Activated naive CD8-positive, alpha-beta T cell treated with anti-CD3 and anti-CD28 coated beads for 36 hours (primary cell): ENCODE measurements around the gene TENT5C. TPM values are rescaled to one million over a fixed set of nuclear protein-coding genes. Genes with fewer than 3 reads are reported as not detected.

Experiments used
- DNase-seq: peaks from one replicate; pipeline ENCODE4 v3.0.0; 2021
- H3K27ac Mint-ChIP-seq: one replicate; pipeline ENCODE4 v1.8.0; 2022; ENCODE audit warnings: mild to moderate bottlenecking, moderate library complexity, mixed read lengths
- H3K27me3 Mint-ChIP-seq: one replicate; pipeline ENCODE4 v1.8.0; 2022; ENCODE audit warnings: mild to moderate bottlenecking, mixed read lengths
- H3K36me3 Mint-ChIP-seq: one replicate; pipeline ENCODE4 v1.8.0; 2021; ENCODE audit warnings: mild to moderate bottlenecking, mixed read lengths
- H3K4me1 Mint-ChIP-seq: one replicate; pipeline ENCODE4 v1.8.0; 2021; ENCODE audit warnings: mixed read lengths
- H3K4me3 Mint-ChIP-seq: one replicate; pipeline ENCODE4 v1.8.0; 2022; ENCODE audit warnings: mild to moderate bottlenecking, moderate library complexity, mixed read lengths
- H3K9me3 Mint-ChIP-seq: one replicate; pipeline ENCODE4 v1.8.0; 2022; ENCODE audit warnings: mixed read lengths
- total RNA-seq, 2 experiments: library from RNA; stranded (reverse); gene quantifications; one replicate each; pipeline ENCODE4 v1.2.3, GENCODE V29; 2021

The TENT5C gene
- total RNA-seq, 2 experiments from 2014 or later: 4.2 TPM

DNA sequence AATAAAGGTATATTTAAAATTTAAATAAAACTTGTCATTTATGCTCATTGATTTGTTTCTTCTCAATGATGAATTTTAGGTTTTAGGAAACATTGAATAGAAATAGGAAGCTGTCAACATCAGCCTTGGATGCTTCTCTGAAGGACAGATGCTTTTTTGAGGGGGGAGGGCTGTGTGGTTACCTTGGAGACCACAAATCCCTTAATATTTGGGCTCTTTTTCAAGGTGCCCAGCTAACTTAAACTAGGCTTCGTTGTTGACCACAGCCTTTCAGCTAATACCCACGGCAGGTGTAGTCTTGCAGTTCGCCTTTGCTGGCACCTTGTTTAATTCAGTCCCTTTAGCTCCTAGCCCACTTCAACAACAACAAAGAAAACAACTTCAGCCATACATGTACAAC is 22.5 kb downstream of the TENT5C start:
- H3K27ac Mint-ChIP-seq: no peak overlapping the region
- H3K36me3 Mint-ChIP-seq: peaks cover 12% of the 10 kb centered on the region
- no peak for DNase-seq
- peaks cover 5% of the 10 kb centered on the region for H3K4me1 Mint-ChIP-seq
- peaks cover 12% of the 10 kb centered on the region for H3K27me3 Mint-ChIP-seq
- H3K9me3 Mint-ChIP-seq: no peaks in the 10 kb centered on the region
- H3K4me3 Mint-ChIP-seq: no peak overlapping the region

DNA sequence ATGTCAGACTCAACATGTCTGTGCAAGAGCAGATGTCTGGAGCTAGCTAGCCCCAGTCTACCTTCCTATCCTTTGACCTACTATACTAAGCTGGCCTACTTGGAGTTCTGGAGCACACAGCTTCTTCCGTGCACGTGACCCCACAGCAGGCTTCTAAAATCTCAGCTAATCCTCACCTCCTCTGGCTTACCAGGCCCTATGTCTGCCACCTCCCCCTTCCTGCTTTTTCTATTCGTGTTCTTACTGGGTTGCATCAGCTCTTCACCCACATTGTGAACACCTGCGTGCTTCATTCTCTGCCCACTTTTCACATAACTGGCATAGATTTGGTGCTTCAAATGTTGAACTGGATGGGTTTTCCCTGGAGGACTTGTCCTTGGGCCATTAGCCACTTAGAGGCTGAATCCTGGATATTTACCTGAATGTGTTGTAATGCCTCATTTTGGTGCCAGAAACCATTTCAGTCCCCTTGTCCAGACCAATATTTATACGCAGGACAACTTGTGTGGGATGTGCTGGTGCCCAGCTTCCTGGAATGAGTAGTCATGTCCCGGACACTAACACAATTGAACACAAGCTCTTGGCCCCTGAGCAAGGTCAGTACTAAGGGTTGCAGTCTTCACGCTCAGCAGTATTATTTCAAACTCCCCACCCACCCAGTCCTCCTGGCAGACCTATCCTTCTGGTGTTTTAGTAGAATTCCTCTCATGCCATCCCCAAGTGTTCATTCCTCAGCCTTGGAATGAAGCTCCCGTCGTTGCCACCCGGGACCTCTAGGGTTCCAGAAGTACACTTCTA is 24.0 kb downstream of the TENT5C start:
- H3K27ac Mint-ChIP-seq: no peak overlapping the region
- no peak for DNase-seq
- peaks cover 16% of the 10 kb centered on the region for H3K27me3 Mint-ChIP-seq
- peaks cover 6% of the 10 kb centered on the region for H3K4me1 Mint-ChIP-seq
- H3K4me3 Mint-ChIP-seq: no peak overlapping the region
- no peaks in the 10 kb centered on the region for H3K36me3 Mint-ChIP-seq
- no peaks in the 10 kb centered on the region for H3K9me3 Mint-ChIP-seq

DNA sequence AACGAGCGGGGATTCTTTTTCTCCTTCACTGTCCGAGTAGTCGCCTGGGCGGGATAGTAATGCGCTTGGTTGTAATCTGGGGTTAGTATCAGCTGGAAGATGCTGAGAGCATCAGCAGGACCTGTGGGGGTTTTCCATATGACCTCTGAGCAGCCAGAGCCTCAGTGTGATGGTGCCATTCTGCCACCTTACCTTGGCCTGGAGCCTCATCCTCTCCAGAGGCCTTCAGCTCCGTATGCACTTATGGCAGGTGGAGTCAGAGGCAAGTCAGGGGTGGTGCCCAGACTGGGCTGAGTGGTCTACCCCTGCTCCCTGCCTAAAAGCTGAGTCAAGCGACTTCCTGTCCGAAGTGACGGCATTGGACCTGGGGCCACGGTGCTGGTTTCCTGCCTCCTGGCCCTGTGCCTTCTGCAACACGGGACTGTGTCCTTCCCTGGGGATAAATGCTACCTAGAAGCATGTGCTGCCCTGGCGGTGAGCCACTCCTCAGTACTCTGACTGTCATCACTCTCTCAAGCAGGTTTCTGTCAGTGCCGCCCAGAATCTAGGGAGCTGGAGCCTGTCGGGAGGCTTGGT is 24.7 kb downstream of the TENT5C start:
- no peak overlapping the region for H3K27ac Mint-ChIP-seq
- no peak for DNase-seq
- H3K4me3 Mint-ChIP-seq: no peak overlapping the region
- no peaks in the 10 kb centered on the region for H3K9me3 Mint-ChIP-seq
- H3K36me3 Mint-ChIP-seq: no peaks in the 10 kb centered on the region
- H3K27me3 Mint-ChIP-seq: peaks cover 21% of the 10 kb centered on the region
- H3K4me1 Mint-ChIP-seq: peaks cover 6% of the 10 kb centered on the region

DNA sequence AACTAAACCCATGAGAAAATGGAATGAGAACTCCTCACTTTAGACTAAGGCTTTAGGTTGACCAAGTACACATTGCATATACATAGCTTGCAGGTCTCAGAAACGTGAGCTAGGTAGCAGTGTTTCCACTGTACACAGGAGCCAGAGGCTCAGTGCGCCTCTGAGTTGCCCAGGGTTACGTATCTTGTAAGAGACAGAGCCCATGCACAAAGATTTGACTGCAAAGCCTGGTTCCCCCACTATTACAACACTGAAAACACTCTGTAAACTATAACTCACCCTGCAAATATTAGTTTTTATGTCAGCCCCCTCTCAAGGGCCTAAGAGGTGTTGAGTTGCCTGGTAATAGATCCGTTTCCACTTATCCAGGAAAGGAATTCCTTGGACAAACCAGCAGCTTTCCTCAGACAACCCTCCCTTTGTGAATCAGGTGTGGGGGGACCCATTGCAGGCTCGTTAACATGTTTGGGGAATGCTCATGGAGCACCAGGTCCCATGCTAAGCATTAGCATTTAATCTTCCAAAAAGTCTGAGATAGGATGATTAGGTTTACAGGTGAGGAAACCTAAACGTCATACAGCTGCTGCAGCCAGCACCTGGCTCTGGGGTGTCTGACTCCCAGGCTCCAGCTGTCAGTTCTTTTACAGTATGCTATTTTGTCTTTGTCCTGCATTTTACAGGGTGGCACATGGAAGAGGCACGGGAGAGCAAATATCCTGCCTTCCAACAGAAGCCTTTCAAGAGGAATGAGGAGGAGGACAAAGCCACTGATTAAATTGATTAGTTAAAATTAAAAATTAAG is 25.7 kb downstream of the TENT5C start:
- Mint-ChIP-seq H3K4me3 (no peak overlapping the region), H3K9me3 (no peaks in the 10 kb centered on the region), H3K4me1 (peaks cover 10% of the 10 kb centered on the region), H3K27ac (no peak overlapping the region), H3K27me3 (peaks cover 32% of the 10 kb centered on the region), H3K36me3 (no peaks in the 10 kb centered on the region)
- DNase-seq: no peak

DNA sequence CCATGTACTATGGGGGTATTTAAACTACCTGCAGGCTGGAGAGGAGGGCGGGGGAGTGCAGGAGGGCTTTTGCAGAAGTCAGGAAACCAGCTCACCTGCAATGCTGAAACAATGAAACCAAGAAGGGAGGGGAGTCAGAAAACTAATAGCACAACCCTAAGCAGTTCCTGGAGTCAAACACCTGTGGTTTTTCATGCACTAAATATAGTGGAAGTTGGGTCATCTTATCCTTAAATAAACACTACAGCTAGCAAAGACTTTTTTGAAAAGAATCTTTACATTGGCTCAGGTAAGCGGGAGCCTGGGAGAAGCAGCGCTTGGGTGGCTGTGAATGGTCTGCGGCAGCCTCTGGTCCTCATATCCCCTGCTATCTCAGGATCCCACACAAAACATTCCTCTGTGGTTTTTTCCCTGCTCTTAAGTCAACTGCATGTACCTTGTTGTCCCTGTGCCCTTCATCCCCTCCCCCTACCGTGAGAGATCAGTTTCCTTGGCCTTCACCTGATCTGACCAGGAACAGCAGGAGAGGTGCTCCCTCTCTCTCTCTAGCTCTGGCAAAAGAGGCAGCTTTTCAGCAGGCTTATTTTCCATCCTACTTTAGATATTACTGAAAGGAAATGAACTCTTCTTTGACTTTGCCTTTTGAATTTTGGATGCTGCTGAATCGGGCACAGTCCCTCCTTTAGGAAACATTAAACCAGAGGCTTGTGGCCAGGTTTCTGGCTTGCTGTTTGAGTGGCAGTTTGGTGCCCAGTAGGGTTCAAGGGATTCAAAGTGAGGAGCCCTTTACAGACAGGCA is 26.6 kb downstream of the TENT5C start:
- Mint-ChIP-seq H3K4me1 (peaks cover 17% of the 10 kb centered on the region), H3K9me3 (no peaks in the 10 kb centered on the region), H3K4me3 (no peak overlapping the region), H3K27ac (no peak overlapping the region), H3K27me3 (peaks cover 41% of the 10 kb centered on the region), H3K36me3 (no peaks in the 10 kb centered on the region)
- DNase-seq: no peak

DNA sequence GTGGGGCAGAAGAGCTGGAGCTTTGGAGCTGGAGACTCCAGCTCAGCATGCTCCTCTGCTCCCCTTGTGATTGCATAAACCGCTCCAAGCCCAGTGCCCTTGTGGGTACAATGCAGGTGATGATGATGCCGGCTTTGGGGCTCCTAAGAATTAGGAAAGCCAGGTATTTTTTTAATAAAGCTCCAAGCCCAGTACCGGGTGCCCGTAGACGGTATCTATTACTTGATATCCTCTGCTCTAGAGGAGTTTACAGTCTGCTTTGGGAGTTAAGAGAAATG is 27.2 kb downstream of the TENT5C start:
- Mint-ChIP-seq H3K36me3 (no peaks in the 10 kb centered on the region), H3K4me3 (no peak overlapping the region), H3K9me3 (no peaks in the 10 kb centered on the region), H3K27ac (no peak overlapping the region), H3K4me1 (peaks cover 17% of the 10 kb centered on the region), H3K27me3 (peaks cover 46% of the 10 kb centered on the region)
- DNase-seq: no peak

DNA sequence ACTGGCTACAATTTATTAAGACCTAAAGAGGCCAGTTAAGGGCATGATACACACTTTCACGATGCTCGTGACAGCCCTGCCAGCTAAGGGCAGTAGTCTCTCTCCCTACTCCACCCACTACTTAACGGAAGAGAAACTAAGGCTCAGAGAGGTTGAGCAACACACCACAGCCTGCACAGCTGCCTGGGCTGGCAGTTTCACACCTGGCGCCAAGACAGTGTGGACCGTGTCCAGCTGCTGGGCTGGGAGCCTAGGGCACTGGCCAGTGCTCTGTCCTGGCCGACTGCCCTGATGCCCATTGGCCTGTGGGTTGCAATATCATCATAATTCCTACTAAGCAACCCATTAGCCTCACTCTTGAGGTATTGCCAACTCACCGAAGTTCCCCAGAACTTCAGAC is 27.6 kb downstream of the TENT5C start:
- Mint-ChIP-seq H3K27me3 (peaks cover 48% of the 10 kb centered on the region), H3K4me1 (peaks cover 17% of the 10 kb centered on the region), H3K36me3 (no peaks in the 10 kb centered on the region), H3K9me3 (no peaks in the 10 kb centered on the region), H3K27ac (no peak overlapping the region), H3K4me3 (no peak overlapping the region)
- DNase-seq: no peak

DNA sequence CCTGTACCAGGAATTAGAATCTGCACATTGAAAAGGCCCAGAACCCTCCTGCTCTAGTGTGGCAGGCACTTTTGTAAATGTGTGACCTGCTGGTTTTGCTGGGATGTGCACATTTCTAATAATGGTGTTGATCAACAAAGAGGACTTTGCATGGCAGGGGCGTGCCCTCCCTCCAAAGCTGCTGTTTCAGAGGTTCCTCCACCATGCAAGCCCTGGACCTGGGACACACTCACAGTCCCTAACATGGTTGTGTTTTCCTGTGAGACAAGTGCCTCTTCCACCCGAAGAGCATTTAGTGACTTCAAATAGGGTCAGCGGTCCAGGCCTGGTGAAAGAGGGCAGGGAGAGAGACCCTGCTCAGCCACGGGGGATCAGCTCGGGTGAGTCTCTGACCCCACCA is 28.1 kb downstream of the TENT5C start:
- Mint-ChIP-seq H3K36me3 (no peaks in the 10 kb centered on the region), H3K4me1 (peaks cover 17% of the 10 kb centered on the region), H3K27me3 (peaks cover 51% of the 10 kb centered on the region), H3K9me3 (no peaks in the 10 kb centered on the region), H3K4me3 (no peak overlapping the region), H3K27ac (no peak overlapping the region)
- DNase-seq: no peak

DNA sequence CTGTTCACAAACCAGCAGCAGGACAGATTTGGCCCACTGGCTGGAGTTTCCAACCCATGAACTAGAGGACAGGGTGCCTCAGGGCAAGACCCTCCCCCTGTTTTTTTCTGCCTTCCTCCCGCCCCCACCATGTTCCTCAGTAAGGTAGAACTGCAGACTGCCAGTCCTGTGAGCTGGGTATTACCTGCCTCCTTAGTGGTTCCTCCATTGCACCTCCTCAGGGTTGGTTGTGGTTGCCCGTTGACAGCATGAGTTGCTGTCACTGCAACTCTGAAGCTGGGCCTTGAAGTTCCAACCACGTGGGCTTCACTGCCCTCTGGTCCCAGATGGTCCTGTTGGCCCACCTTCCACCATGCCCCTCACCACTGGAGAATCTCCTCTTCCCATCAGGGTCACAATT is 28.8 kb downstream of the TENT5C start:
- Mint-ChIP-seq H3K4me3 (no peak overlapping the region), H3K27me3 (peaks cover 55% of the 10 kb centered on the region), H3K36me3 (no peaks in the 10 kb centered on the region), H3K9me3 (no peaks in the 10 kb centered on the region), H3K4me1 (peaks cover 17% of the 10 kb centered on the region), H3K27ac (no peak overlapping the region)
- DNase-seq: no peak

DNA sequence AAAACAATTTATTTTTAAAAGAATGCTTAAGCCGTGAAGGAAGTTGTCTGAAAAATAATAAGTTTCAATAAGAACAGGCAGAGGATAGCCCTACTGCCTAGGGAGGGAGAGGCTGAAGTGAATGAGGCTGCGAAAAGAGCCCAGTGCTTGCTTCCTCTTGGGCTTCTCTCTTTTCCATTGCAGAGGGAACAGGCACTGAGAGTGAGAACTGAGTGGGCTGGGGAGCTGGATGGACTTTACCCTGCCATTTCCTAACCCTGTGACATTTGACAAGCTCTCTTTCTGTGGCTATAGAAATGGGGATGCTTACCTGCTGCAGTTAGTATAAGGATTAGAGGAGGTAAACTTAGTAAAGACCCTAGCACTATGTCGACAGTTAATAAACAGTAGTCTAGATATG is 30.0 kb downstream of the TENT5C start:
- Mint-ChIP-seq H3K27me3 (peaks cover 66% of the 10 kb centered on the region), H3K27ac (no peak overlapping the region), H3K4me1 (peaks cover 17% of the 10 kb centered on the region), H3K4me3 (no peak overlapping the region), H3K36me3 (no peaks in the 10 kb centered on the region), H3K9me3 (no peaks in the 10 kb centered on the region)
- DNase-seq: no peak

DNA sequence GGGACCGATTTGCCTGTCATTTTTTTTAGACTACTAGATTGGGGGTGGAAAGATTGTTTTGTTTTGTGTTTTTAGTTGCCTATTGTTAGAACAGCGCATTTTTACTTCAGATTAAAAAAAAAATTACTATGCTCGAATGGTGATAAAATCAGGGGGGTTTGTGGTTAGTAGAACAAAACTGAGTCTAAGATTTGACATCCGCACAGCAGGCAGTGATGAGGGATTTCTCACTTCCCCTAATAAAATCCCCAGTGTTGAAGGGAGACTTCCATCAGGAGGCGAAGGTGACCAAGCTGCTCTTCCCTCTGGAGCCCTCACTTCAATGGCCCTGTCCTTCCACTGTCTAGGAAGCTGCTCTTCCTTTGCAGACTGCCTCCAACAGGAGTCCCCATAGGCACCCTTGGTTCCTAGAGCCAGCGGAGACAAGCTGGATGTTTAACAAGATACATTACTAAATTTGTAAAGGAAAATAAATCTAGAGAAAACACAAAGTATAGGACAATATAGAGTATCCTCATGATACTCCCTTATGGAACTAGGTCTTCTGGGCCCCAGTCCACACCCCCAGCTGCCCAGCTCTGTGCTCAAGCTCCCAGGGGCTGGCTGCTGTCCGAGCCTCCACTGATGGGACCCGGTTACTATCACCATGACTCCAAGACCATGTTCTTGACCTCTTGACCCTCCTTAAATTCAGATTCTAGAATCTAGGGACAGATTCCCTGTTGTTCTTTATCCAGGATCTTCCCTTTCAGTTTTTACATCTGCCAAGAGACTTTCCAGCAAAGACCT is 31.0 kb downstream of the TENT5C start:
- H3K9me3 Mint-ChIP-seq: no peaks in the 10 kb centered on the region
- peaks cover 71% of the 10 kb centered on the region for H3K27me3 Mint-ChIP-seq
- no peak overlapping the region for H3K27ac Mint-ChIP-seq
- no peaks in the 10 kb centered on the region for H3K36me3 Mint-ChIP-seq
- no peak overlapping the region for H3K4me3 Mint-ChIP-seq
- H3K4me1 Mint-ChIP-seq: peaks cover 17% of the 10 kb centered on the region
- no peak for DNase-seq

DNA sequence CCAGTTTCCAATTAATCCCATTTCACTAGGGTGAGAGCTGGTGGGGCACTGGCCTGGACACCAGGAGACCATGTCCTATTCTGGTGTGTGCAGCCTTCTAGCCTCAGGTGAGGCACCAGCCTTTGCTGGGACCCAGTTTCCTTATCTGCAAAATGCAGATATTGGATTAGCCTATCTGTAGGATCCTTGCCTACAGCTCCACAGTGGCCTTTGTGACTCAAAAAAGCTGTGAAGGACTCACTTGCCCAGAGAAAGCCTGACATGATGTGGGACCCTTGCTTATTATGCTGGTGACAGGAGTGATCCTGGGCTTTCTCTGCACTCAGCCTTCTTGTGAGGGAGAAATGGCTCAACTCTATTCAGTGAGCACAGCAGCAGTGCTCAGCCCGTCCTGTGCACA is 32.3 kb downstream of the TENT5C start:
- H3K27ac Mint-ChIP-seq: no peak overlapping the region
- peaks cover 65% of the 10 kb centered on the region for H3K27me3 Mint-ChIP-seq

DNA sequence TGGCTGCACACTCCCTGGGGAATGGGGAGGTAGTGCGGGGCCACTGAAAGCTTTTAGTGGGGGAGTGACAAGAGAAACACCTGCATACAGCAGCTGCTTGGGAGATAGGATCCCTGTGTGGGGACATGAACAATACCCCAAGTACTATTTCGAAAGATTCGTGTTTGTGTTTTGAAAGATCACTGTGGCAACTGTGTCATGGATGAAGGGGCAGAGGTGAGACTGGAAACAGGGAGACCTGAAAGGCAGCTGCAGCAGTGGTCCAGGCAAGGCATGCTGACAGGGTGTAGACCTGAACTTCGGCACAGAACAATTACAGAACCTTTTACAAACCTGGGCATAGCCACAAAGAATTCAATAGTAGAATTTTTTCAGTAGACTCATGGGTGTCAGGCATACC is 32.9 kb downstream of the TENT5C start:
- Mint-ChIP-seq H3K27me3 (peaks cover 65% of the 10 kb centered on the region), H3K4me3 (no peak overlapping the region)

More for the DNA sequence above, 32.3 kb downstream of the TENT5C start:
- H3K4me3 Mint-ChIP-seq: no peak overlapping the region
- H3K9me3 Mint-ChIP-seq: no peaks in the 10 kb centered on the region
- no peak for DNase-seq
- no peaks in the 10 kb centered on the region for H3K36me3 Mint-ChIP-seq
- peaks cover 13% of the 10 kb centered on the region for H3K4me1 Mint-ChIP-seq

DNA sequence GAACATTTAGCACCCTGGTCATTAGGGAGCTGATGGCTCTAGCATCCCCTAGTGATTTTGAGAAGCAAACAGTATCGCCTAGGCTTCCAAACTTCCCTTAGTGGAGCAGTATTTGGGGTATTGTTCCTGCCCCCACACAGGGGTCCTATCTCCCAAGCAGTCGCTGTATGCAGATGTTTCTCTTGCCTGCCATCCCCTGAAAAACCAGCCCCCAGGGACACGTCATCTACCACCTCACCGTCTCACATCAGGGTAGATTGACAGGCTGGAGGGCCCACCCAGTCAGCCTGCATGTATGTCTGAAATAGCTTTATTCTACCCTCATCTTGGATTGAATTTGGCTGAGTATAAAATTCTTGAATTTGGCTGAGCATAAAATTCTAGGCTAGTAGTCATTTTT is 33.9 kb downstream of the TENT5C start:
- Mint-ChIP-seq H3K36me3 (no peaks in the 10 kb centered on the region), H3K9me3 (no peaks in the 10 kb centered on the region), H3K27me3 (peaks cover 72% of the 10 kb centered on the region), H3K4me3 (no peak overlapping the region), H3K27ac (no peak overlapping the region), H3K4me1 (peaks cover 11% of the 10 kb centered on the region)
- no peak for DNase-seq

More for the DNA sequence above, 32.9 kb downstream of the TENT5C start:
- H3K4me1 Mint-ChIP-seq: peaks cover 11% of the 10 kb centered on the region
- no peaks in the 10 kb centered on the region for H3K9me3 Mint-ChIP-seq
- no peaks in the 10 kb centered on the region for H3K36me3 Mint-ChIP-seq
- H3K27ac Mint-ChIP-seq: no peak overlapping the region
- no peak for DNase-seq
